Right renal cortex interstitium (tissue), 3 donors: ENCODE data around the gene KRTAP10-6. TPM values are rescaled to one million over a fixed set of nuclear protein-coding genes. Genes with fewer than 3 reads are reported as not detected.

ENCODE experiments used
- polyA plus RNA-seq, 3 donors: library from polyadenylated mRNA; unstranded; fragments of 120-200 nt; gene quantifications; one replicate each; pipeline ENCODE4 v1.2.1, GENCODE V29; 2013; ENCODE audit not compliant: insufficient read length in 3 of 3

KRTAP10-6 gene
- polyA plus RNA-seq, 3 donors, result not detected

Other genes starting within 250 kb of the KRTAP10-6 start
- gene TRPM2, start 238.9 kb downstream of the KRTAP10-6 start, polyA plus RNA-seq, result 1 to 10 TPM in 1 of 3 donors, under 1 TPM in 2; 0.75 to 1.1 (median 0.82) TPM
- 1 to 10 TPM; 3.8 to 4.5 (median 4.2) TPM for gene LRRC3, start 137.0 kb downstream of the KRTAP10-6 start, polyA plus RNA-seq
- not detected for gene KRTAP10-1, start 52.3 kb downstream of the KRTAP10-6 start, polyA plus RNA-seq
- gene KRTAP10-2, start 41.0 kb downstream of the KRTAP10-6 start, polyA plus RNA-seq, result not detected
- not detected for gene KRTAP10-3, start 33.7 kb downstream of the KRTAP10-6 start, polyA plus RNA-seq
- gene KRTAP10-4, start 18.8 kb downstream of the KRTAP10-6 start, polyA plus RNA-seq, result not detected
- not detected for gene KRTAP10-5, start 11.9 kb downstream of the KRTAP10-6 start, polyA plus RNA-seq
- under 1 TPM in 1 of 3 donors, not detected in 2; 0.08 TPM for gene KRTAP10-7, start 8.1 kb upstream of the KRTAP10-6 start, polyA plus RNA-seq
- gene KRTAP10-8, start 19.6 kb upstream of the KRTAP10-6 start, polyA plus RNA-seq, result not detected
- gene KRTAP10-9, start 34.6 kb upstream of the KRTAP10-6 start, polyA plus RNA-seq, result not detected
- gene KRTAP10-10, start 44.9 kb upstream of the KRTAP10-6 start, polyA plus RNA-seq, result not detected
- not detected for gene KRTAP10-11, start 53.9 kb upstream of the KRTAP10-6 start, polyA plus RNA-seq
- gene KRTAP12-4, start 62.2 kb upstream of the KRTAP10-6 start, polyA plus RNA-seq, result not detected
- gene KRTAP12-3, start 65.4 kb upstream of the KRTAP10-6 start, polyA plus RNA-seq, result not detected
- gene KRTAP12-2, start 74.4 kb upstream of the KRTAP10-6 start, polyA plus RNA-seq, result not detected
- not detected for gene KRTAP12-1, start 89.7 kb upstream of the KRTAP10-6 start, polyA plus RNA-seq
- gene KRTAP10-12, start 104.7 kb upstream of the KRTAP10-6 start, polyA plus RNA-seq, result not detected
- gene TSPEAR, start 119.1 kb upstream of the KRTAP10-6 start, polyA plus RNA-seq, result under 1 TPM; 0.53 to 0.67 (median 0.62) TPM
- 10 to 100 TPM; 63.1 to 80.9 (median 80.6) TPM for gene UBE2G2, start 209.3 kb upstream of the KRTAP10-6 start, polyA plus RNA-seq
- gene SUMO3, start 225.6 kb upstream of the KRTAP10-6 start, polyA plus RNA-seq, result 100 to 1,000 TPM; 119 to 121 (median 119) TPM